ENCODE results near the gene KIF2C. TPM values are rescaled to one million over a fixed set of nuclear protein-coding genes. Genes with fewer than 3 reads are reported as not detected.
"Not testable (repeated sequence)": the region's sequence is repeated elsewhere in the genome, so short reads cannot be mapped to it uniquely, and the experiment has no call there.

Gene KIF2C
- total RNA-seq, 4 donors from 2014 or later, result 0.46 to 0.55 TPM; not detected in 2

GRCh38 chr1:44733365-44733764, 6.3 kb upstream of the KIF2C start:
- no peaks in the 10 kb centered on the region for H3K9me3 ChIP-seq
- H3K4me1 ChIP-seq, result peaks cover 9 to 12% of the 10 kb centered on the region in 2 donors
- DNase-seq (peak; percentile 72 to 73), ATAC-seq (peak; percentile 56 to 80)
- no peaks in the 10 kb centered on the region for H3K36me3 ChIP-seq
- peak overlapping the region; percentile 73 to 87 (median 79) for H3K27ac ChIP-seq
- TF ChIP-seq POLR2A (IDR thresholded peaks at IDR 0.05), result no peak
- TF ChIP-seq CTCF (IDR thresholded peaks at IDR 0.05 in 4 of 5, conservative IDR thresholded peaks at IDR 0.05 in 1 of 5), result no peak
- intact Hi-C loops (cut with DNase I; ENCODE audit: low total_unique reads) (loop anchor here (5.0 to 10.0 kb wide), 4 partner anchors 101 to 951 kb away; partner anchors contain the start of genes GPBP1L1, TESK2 and TMEM69), in situ Hi-C loops (cut with MboI; ENCODE audit: low sequenced_read_pairs in 4 of 4) (no loop called here)
- no peaks in the 10 kb centered on the region for H3K27me3 ChIP-seq
- no peak overlapping the region for H3K4me3 ChIP-seq

- H3K9me3 ChIP-seq, result no peaks in the 10 kb centered on the region
- H3K36me3 ChIP-seq, result no peaks in the 10 kb centered on the region
- DNase-seq (no peak), ATAC-seq (no peak)
- H3K27ac ChIP-seq, result peak overlapping the region; percentile 73 to 87 (median 79)
- H3K4me1 ChIP-seq, result peaks cover 9 to 12% of the 10 kb centered on the region in 2 donors
- H3K4me3 ChIP-seq, result no peak overlapping the region
- H3K27me3 ChIP-seq, result no peaks in the 10 kb centered on the region
- in situ Hi-C loops (cut with MboI; ENCODE audit: low sequenced_read_pairs in 4 of 4) (no loop called here), intact Hi-C loops (cut with DNase I; ENCODE audit: low total_unique reads) (loop anchor here (5.0 to 10.0 kb wide), 4 partner anchors 101 to 951 kb away; partner anchors contain the start of genes GPBP1L1, TESK2 and TMEM69)
- TF ChIP-seq CTCF (IDR thresholded peaks at IDR 0.05 in 4 of 5, conservative IDR thresholded peaks at IDR 0.05 in 1 of 5), result no peak
- TF ChIP-seq POLR2A (IDR thresholded peaks at IDR 0.05), result no peak
Measured at GRCh38 chr1:44733784-44734183, 5.9 kb upstream of the KIF2C start.

- no peak for ATAC-seq
- H3K4me3 ChIP-seq, result no peak overlapping the region
- H3K9me3 ChIP-seq, result no peaks in the 10 kb centered on the region
- intact Hi-C loops (cut with DNase I; ENCODE audit: low total_unique reads) (loop anchor here (10.0 kb wide), 1 partner anchor 949 kb away; the partner anchor contains the start of genes GPBP1L1 and TMEM69), in situ Hi-C loops (cut with MboI; ENCODE audit: low sequenced_read_pairs in 4 of 4) (no loop called here)
- TF ChIP-seq CTCF (IDR thresholded peaks at IDR 0.05 in 4 of 5, conservative IDR thresholded peaks at IDR 0.05 in 1 of 5) (no peak), POLR2A (IDR thresholded peaks at IDR 0.05) (no peak)
- no peaks in the 10 kb centered on the region for H3K36me3 ChIP-seq
- H3K27ac ChIP-seq, result no peak overlapping the region
- no peaks in the 10 kb centered on the region for H3K27me3 ChIP-seq
- peaks cover 17 to 19% of the 10 kb centered on the region in 2 donors for H3K4me1 ChIP-seq
- DNase-seq, result no peak
Measured at GRCh38 chr1:44735992-44736391, 3.6 kb upstream of the KIF2C start.

GRCh38 chr1:44738953-44739306, 707 bp upstream of the KIF2C start:
- in situ Hi-C loops (cut with MboI; ENCODE audit: low sequenced_read_pairs in 4 of 4); H3K9me3 ChIP-seq; DNase-seq; H3K36me3 ChIP-seq; H3K4me1 ChIP-seq; H3K27me3 ChIP-seq: not testable (repeated sequence)
- Histone ChIP-seq H3K4me3 (peak overlapping the region; percentile 64 to 81 (median 74)), H3K27ac (peak overlapping the region; percentile 87 to 94 (median 90))
- peak in 1 of 2 donors; percentile 3 for ATAC-seq
- intact Hi-C loops (cut with DNase I; ENCODE audit: low total_unique reads), result loop anchor here (2.0 to 10.0 kb wide), 2 partner anchors 36 to 946 kb away; partner anchors contain the start of genes GPBP1L1, RPS8 and TMEM69

DNA sequence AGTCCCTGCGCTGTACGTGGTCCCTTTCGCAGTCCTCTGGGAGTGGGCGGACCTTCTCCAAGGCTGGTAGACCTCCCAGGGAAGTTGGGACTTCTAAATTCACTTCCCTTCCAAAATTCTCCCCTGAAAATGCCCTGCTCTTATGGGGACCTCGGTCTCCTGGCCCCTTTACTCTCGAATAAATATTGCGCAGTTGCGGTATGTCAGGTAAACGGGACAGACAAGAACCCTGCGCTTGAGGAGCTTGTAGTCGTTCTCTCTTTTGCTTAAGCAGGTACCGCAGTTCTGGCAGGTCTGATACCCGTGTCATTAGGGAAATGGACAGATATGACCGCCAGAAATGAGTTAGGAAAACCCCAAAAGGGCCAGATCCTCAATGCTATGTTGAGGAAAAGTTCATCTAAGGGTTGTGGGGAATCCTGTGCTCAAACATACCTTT, 561 bp downstream of the KIF2C start:
- peaks cover 7 to 10% of the 10 kb centered on the region in 2 donors for H3K4me1 ChIP-seq
- intact Hi-C loops (cut with DNase I; ENCODE audit: low total_unique reads), result no loop called here
- no peaks in the 10 kb centered on the region for H3K9me3 ChIP-seq
- in situ Hi-C loops (cut with MboI; ENCODE audit: low sequenced_read_pairs in 4 of 4), result no loop called here
- H3K4me3 ChIP-seq, result peak overlapping the region; percentile 64 to 81 (median 74)
- ATAC-seq (no peak), DNase-seq (no peak)
- H3K36me3 ChIP-seq, result no peaks in the 10 kb centered on the region
- H3K27me3 ChIP-seq, result no peaks in the 10 kb centered on the region
- TF ChIP-seq POLR2A (IDR thresholded peaks at IDR 0.05) (no peak), CTCF (IDR thresholded peaks at IDR 0.05 in 4 of 5, conservative IDR thresholded peaks at IDR 0.05 in 1 of 5) (no peak)
- peak overlapping the region; percentile 87 to 94 (median 90) for H3K27ac ChIP-seq

All from gastrocnemius medialis (tissue), 4 donors.